ENCODE results near the gene TBCC.
A peak's percentile ranks its signal among the peaks of the same experiment; 100 is the strongest.
"Not testable (repeated sequence)": the region's sequence is repeated elsewhere in the genome, so short reads cannot be mapped to it uniquely, and the experiment has no call there.

Gene TBCC

DNA sequence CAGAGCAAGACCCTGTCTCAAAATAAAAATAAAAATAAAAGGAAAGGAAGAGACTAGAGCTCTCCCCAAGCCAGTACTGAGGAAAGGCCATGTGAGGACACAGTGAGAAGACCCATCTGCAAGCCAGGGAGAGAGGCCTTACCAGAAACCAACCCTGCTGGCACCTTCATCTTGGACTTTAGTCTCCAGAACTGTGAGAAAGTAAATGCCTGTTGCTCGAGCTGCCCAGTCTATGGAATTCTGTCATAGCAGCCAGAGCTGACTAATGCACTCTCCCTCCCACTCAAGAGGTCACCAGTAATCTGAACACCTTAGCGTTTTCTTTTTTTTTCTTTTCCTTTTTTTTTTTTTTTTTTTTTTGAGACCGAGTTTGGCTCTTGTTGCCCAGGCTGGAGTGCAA, 16.2 kb downstream of the TBCC start:
- DNase-seq (ENCODE audit: low spot score): no peak

DNA sequence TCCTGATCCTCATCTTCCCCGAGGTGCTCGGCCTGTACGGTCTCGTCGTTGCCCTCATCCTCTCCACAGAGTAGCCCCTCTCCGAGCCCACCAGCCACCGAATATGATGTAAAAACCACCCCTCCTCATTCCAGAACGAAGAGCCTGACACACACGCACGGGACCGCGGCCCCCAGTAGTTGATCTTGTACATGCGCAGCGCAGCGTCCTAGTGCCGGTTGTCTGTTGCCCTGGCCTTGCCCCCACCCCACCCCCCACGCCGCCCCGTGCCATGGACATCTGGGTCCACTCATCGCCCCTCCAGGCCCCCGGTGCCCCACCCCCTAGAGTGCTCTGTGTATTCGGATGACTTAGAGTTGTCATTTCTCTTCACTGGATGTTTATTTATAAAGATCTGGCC, 18.3 kb downstream of the TBCC start:
- no peak for DNase-seq (ENCODE audit: low spot score)

GRCh38 chr6:42727087-42727611, 18.8 kb downstream of the TBCC start:
- peak; percentile 13 for DNase-seq (ENCODE audit: low spot score)

DNA sequence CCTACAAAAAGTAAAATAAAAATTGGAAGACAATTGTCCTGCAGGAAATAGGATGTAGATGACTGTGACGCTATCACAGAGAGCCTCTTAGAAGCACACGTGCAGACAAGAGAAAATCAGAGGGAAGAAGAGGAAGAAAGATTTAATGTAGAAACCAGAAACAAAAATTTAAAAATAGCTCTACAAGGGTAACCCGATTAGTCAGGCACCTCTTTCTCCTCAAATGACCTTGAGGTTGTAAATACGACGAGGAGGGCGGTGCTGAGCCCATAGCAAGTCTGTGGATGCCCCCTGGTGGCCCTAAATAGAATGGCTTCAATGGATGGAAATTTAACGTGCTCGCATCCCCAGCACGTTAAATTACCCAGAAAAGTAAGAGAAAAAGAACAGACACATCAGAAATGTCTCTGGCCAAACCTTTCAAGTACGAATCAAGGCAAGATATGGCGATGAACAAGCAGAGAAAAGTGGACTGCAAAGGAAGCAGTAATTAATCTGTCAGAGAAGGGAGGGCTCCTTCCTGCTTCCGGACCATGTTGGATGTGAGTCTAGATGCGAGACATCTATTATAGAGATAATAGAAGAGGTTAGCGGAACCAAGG, 19.3 kb downstream of the TBCC start:
- peak; percentile 89 for DNase-seq (ENCODE audit: low spot score)

- no peak for DNase-seq (ENCODE audit: low spot score)
These were observed 19.9 kb downstream of the TBCC start for GRCh38 chr6:42726026-42726425.

DNA sequence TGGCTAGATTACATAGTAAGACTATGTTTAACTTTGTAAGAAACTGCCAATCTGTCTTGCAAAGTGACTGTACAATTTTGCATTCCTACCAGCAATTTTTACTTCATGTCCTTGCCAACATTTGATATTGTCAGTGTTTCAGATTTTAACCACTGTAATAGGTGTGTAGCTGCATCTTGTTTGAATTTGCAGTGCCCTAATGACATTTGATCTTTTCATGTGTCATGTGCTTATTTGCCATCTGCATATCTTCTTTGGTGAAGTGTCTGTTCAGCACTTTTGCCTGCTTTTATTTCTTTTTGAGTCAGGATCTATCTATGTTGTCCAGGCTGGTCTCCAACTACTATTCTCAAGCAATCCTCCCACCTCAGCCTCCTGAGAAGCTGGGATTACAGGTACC, 21.1 kb downstream of the TBCC start:
- no peak for DNase-seq (ENCODE audit: low spot score)

DNA sequence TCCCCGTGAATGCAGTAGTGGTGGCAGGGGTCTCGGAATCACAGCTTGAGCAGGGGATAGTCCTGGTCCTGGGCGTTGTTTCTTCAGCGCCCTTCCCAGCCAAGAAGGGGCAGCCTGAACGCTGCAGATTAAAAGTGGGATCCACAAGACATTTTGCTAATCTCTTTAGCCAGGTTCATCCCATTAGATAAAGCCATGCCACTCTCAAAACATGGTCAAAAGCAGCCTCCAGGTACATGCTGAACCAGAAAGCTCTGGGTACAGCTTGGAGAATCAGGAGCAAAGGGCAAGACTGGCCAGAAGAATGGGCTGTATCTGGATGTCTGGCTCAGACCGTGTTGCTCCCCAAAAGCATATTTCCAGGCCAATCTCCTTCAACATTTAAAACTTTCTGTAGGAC, 23.4 kb downstream of the TBCC start, which contains the start of gene PRPH2:
Gene PRPH2 (minus strand): TSS at position 101 of the 400 bp plus-strand sequence. CDS start 263 bp downstream, outside the sequence.
- DNase-seq (ENCODE audit: low spot score): no peak

DNA sequence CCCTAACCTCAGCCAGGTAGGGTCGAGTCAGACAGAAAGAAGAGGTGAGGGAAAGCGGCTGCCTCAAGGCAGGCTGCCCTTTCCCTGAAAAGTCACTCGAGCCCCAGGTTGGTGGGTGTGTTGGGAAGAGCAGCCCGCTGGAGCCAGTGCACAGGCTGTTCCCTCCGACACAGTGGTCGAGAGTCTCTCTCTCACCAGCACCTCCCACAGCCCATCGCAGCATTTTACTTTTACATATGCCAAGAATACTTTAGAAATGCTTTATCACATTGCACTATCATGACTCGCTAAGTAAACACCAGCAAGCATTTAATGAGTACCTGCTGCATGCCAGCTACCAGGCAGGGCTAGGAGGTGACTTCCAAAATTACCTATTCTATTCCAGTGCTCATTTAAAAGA, 25.2 kb downstream of the TBCC start:
- no peak for DNase-seq (ENCODE audit: low spot score)

DNA sequence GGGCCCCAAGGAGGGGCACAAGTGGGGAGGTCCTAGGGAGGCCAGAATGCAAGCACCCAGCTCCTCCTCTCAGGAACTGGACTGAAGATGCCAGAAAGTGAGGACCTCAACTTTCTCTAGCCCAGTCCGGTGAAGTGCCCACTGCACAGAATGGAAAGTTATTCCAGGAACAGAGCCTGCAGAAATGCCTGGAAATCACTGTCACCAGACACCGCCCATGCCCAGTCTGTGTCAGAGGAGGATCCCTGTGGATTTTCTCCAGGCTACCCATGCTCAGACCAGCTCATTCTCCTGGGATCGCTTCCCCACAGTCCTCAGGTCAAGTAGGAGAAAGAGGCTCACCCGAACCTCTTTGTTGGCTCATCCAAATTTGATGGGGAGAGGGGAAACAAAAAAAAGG, 30.0 kb downstream of the TBCC start:
- no peak for DNase-seq (ENCODE audit: low spot score)

DNA sequence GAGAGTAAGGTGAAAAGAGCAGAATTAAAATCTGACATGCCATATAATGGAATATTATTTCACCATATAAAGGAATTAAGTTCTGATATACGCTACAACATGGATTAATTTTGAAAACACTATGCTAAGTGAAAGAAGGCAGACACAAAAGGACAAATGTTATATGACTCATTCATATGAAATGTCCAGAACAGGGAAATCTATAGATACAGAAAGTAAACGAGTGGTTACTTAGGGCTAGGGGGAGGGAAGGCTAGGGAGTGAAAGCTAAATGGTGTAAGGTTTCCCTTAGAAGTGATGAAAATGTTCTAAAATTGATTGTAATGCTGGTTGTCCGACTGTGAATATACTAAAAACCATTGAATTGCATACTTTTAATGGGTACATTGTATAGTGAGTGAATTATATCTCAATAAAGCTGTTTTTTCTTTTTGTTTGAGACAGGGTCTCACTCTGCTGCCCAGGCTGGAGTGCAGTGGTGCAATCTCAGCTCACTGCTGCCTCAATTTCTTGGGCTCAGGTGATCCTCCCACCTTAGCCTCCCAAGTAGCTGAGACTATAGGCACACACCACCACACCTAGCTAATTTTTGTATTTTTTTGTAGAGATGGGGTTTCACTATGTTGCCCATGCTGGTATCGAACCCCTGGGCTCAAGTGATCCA, 31.7 kb downstream of the TBCC start:
- no peak for DNase-seq (ENCODE audit: low spot score)

GRCh38 chr6:42711930-42712329, 34.0 kb downstream of the TBCC start:
- DNase-seq (ENCODE audit: low spot score): no peak

GRCh38 chr6:42710316-42710715, 35.6 kb downstream of the TBCC start:
- no peak for DNase-seq (ENCODE audit: low spot score)

DNA sequence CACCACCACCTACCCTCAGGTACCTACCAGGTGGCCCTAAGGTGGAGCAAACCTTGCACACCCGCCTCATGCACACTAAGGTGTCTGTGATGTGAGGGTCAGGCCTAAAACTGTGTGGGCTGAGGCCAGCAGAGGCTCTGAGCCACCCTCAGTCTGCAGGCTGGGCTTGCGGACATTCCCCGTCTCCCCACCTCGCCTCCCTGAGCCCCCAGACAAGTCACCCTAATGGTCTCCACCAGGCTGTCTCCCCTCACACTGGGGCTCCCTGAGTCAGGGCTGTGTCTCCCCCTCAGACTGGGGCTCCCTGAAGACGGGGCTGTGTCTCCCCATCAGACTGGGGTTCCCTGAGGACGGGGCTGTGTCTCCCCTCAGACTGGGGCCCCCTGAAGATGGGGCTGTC, 36.0 kb downstream of the TBCC start:
- no peak for DNase-seq (ENCODE audit: low spot score)

DNA sequence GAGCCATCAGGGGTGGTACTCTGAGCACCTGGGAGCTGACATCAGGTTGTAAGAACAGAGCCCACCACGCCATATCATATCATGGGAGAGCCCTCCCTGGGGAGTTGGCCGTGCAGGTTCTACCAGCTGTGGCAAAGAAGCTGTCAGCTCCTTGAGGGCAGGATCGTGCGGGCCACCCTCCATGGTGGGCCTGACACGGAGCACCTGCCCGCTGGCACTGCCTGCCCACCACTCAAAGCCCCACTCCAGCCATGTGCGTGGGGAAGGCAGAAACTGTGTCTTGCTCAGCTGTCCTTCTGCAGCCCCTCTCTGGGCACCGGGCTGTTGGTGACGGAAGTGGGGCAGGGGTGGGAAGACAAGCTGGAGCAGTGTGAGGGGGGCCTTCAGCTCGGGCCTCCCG, 37.8 kb downstream of the TBCC start:
- no peak for DNase-seq (ENCODE audit: low spot score)

DNA sequence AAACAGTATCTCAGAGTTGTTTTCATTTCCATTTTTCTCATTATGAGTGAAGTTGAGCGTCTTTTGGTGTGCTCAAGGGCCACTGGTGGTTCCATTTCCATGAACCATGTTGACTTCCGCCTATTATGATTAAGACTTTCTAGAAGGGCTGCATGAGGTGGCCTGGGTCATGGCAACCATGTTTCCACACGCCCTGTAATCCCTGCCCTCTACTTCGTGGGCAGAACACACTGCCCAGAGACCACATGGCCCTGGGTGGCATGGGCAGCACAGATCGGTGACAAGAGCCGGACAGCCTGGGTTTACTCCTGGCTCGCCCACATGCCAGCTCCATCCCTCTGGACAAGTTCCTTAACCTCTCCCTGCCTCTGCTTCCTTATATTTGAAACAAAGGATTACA, 38.3 kb downstream of the TBCC start:
- no peak for DNase-seq (ENCODE audit: low spot score)

- no peak for DNase-seq (ENCODE audit: low spot score)
These were observed 40.9 kb downstream of the TBCC start for GRCh38 chr6:42704937-42705374.

DNA sequence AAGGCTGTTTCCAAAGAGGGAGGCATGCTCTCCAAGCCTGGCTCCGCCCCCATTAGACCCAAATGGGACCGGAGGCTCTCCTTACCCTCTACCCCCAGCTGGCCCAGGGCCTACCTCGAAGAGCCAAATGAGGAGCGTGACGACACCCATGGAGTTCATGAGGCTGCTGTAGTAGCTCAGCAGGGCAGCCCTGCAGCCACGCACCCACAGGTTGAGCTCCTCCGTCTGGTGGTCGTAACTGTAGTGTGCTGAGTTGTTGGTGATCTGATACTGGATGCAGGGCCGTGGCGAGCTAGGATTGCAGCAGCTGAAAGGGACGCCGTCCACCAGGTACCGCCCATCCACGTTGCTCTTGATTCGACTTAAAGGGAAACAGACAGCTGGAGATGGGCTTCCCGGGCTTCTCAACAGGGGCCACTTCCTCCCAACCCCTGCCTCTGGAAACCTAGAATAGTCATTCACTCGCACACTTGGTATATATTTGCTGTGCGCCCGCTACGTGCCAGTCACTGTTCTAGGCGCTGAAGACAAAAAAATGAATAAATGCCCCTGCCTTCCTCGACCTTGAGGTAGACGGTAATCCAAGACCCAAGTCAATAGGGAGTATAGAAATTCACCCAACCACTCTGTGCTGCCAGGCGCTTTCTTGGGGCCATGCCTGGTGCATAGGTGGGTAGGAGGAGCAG, 41.5 kb downstream of the TBCC start:
- DNase-seq (ENCODE audit: low spot score): no peak

DNA sequence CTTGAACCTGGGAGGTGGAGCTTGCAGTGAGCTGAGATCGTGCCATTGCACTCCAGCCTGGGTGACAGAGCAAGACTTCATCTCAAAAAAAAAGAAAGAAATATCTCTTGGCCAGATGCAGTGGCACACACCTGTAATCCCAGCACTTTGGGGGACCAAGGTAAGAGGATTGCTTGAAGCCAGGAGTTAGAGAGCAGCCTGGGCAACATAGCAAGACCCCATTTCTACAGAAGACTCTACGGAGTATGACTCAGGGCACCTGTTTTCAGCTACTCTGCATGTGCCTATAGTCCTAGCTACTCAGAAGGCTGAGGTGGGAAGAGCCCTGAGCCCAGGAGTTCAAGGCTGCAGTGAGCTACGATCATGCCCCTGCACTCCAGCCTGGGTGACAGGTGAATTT, 43.1 kb downstream of the TBCC start:
- DNase-seq (ENCODE audit: low spot score): not testable (repeated sequence)

- DNase-seq (ENCODE audit: low spot score): no peak
These were observed 43.7 kb downstream of the TBCC start for GRCh38 chr6:42702200-42702599.

GRCh38 chr6:42698217-42698616, 47.7 kb downstream of the TBCC start:
- no peak for DNase-seq (ENCODE audit: low spot score)

GRCh38 chr6:42697268-42697655, 48.6 kb downstream of the TBCC start:
- no peak for DNase-seq (ENCODE audit: low spot score)

GRCh38 chr6:42696526-42697267, 49.2 kb downstream of the TBCC start:
- DNase-seq (ENCODE audit: low spot score): no peak
